Thoracic aorta endothelial cell (primary cell): ENCODE results near the gene PLAAT5. TPM values are rescaled to one million over a fixed set of nuclear protein-coding genes. Genes with fewer than 3 reads are reported as not detected.

Experiments
- total RNA-seq: library from RNA; depleted of rRNA; stranded (reverse); fragments of >200 nt; gene quantifications from 2 replicates; pipeline ENCODE4 v1.2.3, GENCODE V29; 2012

Gene PLAAT5
- total RNA-seq: not detected in 2 replicates

DNA sequence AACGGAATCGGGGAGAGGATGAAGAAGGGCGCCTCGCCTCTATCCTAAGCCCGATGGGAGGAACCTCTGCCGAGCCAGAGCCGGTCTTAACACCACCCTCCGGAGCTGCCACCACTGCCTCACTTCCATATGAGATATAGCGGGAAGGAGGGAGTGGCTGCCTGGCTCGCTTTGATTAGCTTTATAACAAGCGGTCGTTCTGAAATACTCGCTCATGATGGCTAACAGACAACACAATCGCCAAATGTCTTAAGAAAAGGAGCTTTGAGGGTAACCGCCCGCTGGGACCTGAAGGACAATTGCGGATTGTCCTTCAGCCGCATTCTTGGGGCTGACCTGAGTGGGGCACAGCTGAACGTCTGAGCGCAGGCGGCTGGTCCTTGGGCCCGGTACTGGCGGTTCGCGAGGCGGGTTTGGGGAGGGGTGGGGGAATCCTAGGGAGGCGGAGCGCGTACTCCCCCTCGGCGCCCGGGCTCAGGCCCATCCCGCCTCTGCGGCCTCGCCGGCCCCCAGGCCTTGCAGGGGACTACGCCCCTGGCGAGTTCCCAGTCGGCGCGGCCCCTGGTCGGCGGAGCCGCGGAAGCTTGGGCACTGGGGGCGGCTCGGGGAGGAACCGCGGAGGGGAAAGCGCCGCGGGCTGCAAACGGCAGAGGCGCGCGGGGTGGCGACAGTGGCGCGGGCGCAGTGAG is at the start of gene PLAAT5:
Gene PLAAT5, minus strand, starts transcription at position 617 of the 689 bp plus-strand sequence. Its CDS starts 133 bp downstream, at position 484.

GRCh38 chr11:63536669-63537292 is 45.8 kb upstream of the PLAAT5 start, which contains the start of gene PLAAT4:
TSS of gene PLAAT4 (plus strand) at chr11:63536808. CDS start at chr11:63536869, 61 bp downstream.

DNA sequence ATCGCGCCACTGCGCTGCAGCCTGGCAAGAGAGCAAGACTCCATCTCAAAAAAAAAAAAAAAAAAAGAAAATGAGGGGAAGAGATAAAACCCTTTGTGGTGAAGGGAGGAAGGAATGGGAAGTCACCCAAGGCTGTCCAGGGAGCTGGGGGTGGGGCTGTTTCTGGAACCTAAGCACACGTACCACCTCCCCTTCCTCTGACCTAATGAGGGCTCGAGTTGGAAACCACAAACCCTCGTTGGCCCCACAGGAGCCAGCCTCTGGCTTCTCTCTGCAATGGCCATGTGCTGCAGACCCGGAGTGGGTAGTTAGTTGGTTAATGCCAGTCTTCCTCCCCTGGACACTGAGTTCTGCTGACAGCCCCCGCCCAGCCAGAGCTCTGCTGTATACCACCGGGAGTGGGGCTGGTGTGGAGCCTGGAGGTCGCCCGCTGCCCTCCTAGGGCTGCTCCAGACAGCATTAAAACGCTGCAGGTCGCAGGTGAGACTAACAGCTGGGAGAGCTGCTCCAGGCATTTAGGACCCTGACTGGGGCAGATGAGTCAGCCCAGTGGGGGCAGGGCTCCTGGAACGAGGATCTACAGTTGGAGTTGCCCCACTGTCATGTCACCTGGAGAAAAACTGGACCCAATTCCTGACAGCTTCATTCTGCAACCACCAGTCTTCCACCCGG is 15.0 kb upstream of the PLAAT5 start, which contains the start of gene LGALS12:
Gene LGALS12, plus strand, starts transcription at position 228 of the 672 bp plus-strand sequence. Its CDS starts 375 bp downstream, at position 603.

Other genes starting within 250 kb of the PLAAT5 start
- gene SLC22A25, start 247.6 kb downstream of the PLAAT5 start, total RNA-seq: not detected in 2 replicates
- not detected in 2 replicates for gene SLC22A9, start 121.4 kb downstream of the PLAAT5 start, total RNA-seq
- gene LGALS12, start 14.9 kb upstream of the PLAAT5 start, total RNA-seq: not detected in 2 replicates
- 1.5 and 1.7 TPM in 2 replicates for gene PLAAT4, start 45.6 kb upstream of the PLAAT5 start, total RNA-seq
- not detected in 2 replicates for gene PLAAT2, start 72.2 kb upstream of the PLAAT5 start, total RNA-seq
- 20.5 and 29.4 TPM in 2 replicates for gene PLAAT3, start 123.3 kb upstream of the PLAAT5 start, total RNA-seq
- 131 and 149 TPM in 2 replicates for gene ATL3, start 180.2 kb upstream of the PLAAT5 start, total RNA-seq
- 114 and 125 TPM in 2 replicates for gene RTN3, start 190.3 kb upstream of the PLAAT5 start, total RNA-seq